Measurements from ENCODE around the gene CNN2. TPM values are rescaled to one million over a fixed set of nuclear protein-coding genes. Genes with fewer than 3 reads are reported as not detected.

Gene CNN2
- total and polyA plus RNA-seq, 9 of the 15 experiments (the other 6 are each of a cell fraction or from before 2014, with no cell fraction given): 12.1 to 174 (median 52.7) TPM

GRCh38 chr19:1001538-1002166 is 24.8 kb upstream of the CNN2 start:
- Histone ChIP-seq H3K79me2 (ENCODE audit: control insufficient read depth, insufficient read depth, low read length) (no peaks in the 10 kb centered on the region), H4K20me1 (replicated peaks; ENCODE audit: control insufficient read depth, insufficient read depth, low read length) (no peaks in the 10 kb centered on the region), H3K4me3 (no peak overlapping the region), H3K4me2 (ENCODE audit: insufficient read depth, low read length) (peak overlapping the region; percentile 1; the same call in 1 of the 2 replicates), H3K9me1 (ENCODE audit: control insufficient read depth, insufficient read depth, low read length) (no peaks in the 10 kb centered on the region), H3K9me3 (replicated peaks; ENCODE audit: control insufficient read depth, insufficient read depth, low read depth, low read length) (no peaks in the 10 kb centered on the region), H3K27me3 (ENCODE audit: control insufficient read depth in 2 of 2, insufficient read depth in 2 of 2, low read length in 2 of 2) (no peaks in the 10 kb centered on the region), H3K36me3 (ENCODE audit: control insufficient read depth, insufficient read depth, low read length) (no peaks in the 10 kb centered on the region), H3K9ac (ENCODE audit: insufficient read depth in 1 of 2, low read depth in 2 of 2, low read length in 2 of 2) (peak overlapping the region in 1 of 2 experiments; percentile 85; a peak in 2 of 4 replicates), H3K27ac (ENCODE audit: extremely low read depth, low read depth, low read length) (no peak overlapping the region), H3K4me1 (replicated peaks in 1 of 2; ENCODE audit: control insufficient read depth in 2 of 2, insufficient read depth in 2 of 2, low read length in 2 of 2) (peaks cover 4 to 60% of the 10 kb centered on the region in 2 experiments), H2AFZ (ENCODE audit: low read depth, low read length) (no peak overlapping the region; the same call in 1 of the 2 replicates)
- no TSS peak for BruUV-seq (replicated peaks)
- in situ Hi-C loops (cut with MboI): no loop called here
- peak; percentile 90 for ATAC-seq
- ChIA-PET POLR2A (interaction anchor here (0.5 to 1.0 kb wide), 3 partner anchors 93 to 202 kb away, joined by 3 to 4 read pairs (median 3); no protein-coding TSS in a partner anchor), CTCF (ENCODE audit: low intra/inter-chr PET ratio) (interaction anchor here (0.5 to 0.7 kb wide), 2 partner anchors 100 to 204 kb away, joined by 3 to 4 read pairs; partner anchors contain the start of gene PTBP1)
- DNase-seq (ENCODE audit: extremely low read depth in 1 of 4, low spot score in 3 of 4): peak; percentile 76 to 79 (median 78)
- peak; percentile 37 for FAIRE-seq
- WGBS (ENCODE audit: insufficient coverage, low coverage, missing lambda C conversion rate): 5% methylated on average over 17 of the region's 20 CpGs
- intact Hi-C loops (cut with micrococcal nuclease): loop anchor here (1.0 kb wide), 1 partner anchor 80 kb away; no protein-coding TSS in a partner anchor
- TF ChIP-seq CBX1 (IDR thresholded peaks at IDR 0.05; ENCODE audit: low read depth): peak; percentile 33; the same call in 1 of the 2 replicates
- TF ChIP-seq, protein P1, sequence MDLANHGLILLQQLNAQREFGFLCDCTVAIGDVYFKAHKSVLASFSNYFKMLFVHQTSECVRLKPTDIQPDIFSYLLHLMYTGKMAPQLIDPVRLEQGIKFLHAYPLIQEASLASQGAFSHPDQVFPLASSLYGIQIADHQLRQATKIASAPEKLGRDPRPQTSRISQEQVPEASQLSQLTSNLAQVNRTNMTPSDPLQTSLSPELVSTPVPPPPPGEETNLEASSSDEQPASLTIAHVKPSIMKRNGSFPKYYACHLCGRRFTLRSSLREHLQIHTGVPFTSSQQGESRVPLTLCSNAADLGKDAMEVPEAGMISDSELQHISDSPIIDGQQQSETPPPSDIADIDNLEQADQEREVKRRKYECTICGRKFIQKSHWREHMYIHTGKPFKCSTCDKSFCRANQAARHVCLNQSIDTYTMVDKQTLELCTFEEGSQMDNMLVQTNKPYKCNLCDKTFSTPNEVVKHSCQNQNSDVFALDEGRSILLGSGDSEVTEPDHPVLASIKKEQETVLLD (IDR thresholded peaks at IDR 0.05): peak; percentile 59; the same call in 1 of the 2 replicates
- no peak for TF ChIP-seq CSDE1 (IDR thresholded peaks at IDR 0.05)
- TF ChIP-seq, protein P2, sequence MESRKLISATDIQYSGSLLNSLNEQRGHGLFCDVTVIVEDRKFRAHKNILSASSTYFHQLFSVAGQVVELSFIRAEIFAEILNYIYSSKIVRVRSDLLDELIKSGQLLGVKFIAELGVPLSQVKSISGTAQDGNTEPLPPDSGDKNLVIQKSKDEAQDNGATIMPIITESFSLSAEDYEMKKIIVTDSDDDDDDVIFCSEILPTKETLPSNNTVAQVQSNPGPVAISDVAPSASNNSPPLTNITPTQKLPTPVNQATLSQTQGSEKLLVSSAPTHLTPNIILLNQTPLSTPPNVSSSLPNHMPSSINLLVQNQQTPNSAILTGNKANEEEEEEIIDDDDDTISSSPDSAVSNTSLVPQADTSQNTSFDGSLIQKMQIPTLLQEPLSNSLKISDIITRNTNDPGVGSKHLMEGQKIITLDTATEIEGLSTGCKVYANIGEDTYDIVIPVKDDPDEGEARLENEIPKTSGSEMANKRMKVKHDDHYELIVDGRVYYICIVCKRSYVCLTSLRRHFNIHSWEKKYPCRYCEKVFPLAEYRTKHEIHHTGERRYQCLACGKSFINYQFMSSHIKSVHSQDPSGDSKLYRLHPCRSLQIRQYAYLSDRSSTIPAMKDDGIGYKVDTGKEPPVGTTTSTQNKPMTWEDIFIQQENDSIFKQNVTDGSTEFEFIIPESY (CRISPR knock-in tag; IDR thresholded peaks at IDR 0.05): peak; percentile 69
- TF ChIP-seq THRA (IDR thresholded peaks at IDR 0.05): no peak
- TF ChIP-seq RAD21 (CRISPR knock-in tag; conservative IDR thresholded peaks at IDR 0.05 in 1 of 2, IDR thresholded peaks at IDR 0.05 in 1 of 2): peak; percentile 76 to 93
- no peak for TF ChIP-seq POLR2AphosphoS5 (IDR thresholded peaks at IDR 0.05; ENCODE audit: control insufficient read depth, insufficient read depth, low read depth, low read length)
- no peak for TF ChIP-seq GTF2A2 (tag; IDR thresholded peaks at IDR 0.05)
- no peak for TF ChIP-seq RBFOX2 (IDR thresholded peaks at IDR 0.05; ENCODE audit: low read depth, low read length)
- no peak for TF ChIP-seq BRF2 (IDR thresholded peaks at IDR 0.05; ENCODE audit: borderline replicate concordance, insufficient read depth, insufficient read length)
- peak; percentile 77; the same call in 1 of the 2 replicates for TF ChIP-seq STAG1 (CRISPR knock-in tag; IDR thresholded peaks at IDR 0.05; ENCODE audit: borderline replicate concordance)
- no peak for TF ChIP-seq ZNF212 (CRISPR knock-in tag; IDR thresholded peaks at IDR 0.05)
- TF ChIP-seq ZNF263 (CRISPR knock-in tag; IDR thresholded peaks at IDR 0.05; ENCODE audit: borderline replicate concordance): peak; percentile 72; the same call in 1 of the 2 replicates
- TF ChIP-seq NRF1 (conservative IDR thresholded peaks at IDR 0.05 in 1 of 2, IDR thresholded peaks at IDR 0.05 in 1 of 2): peak; percentile 33 to 53; a peak in 3 of 4 replicates
- TF ChIP-seq ESRRA (IDR thresholded peaks at IDR 0.05; ENCODE audit: borderline replicate concordance, low read depth): 0 out of 2 replicates have a peak, but pooled peaks have one; percentile 24
